HCT116 (cell line): Measurements from ENCODE around the gene OR5A2. TPM values are rescaled to one million over a fixed set of nuclear protein-coding genes. Genes with fewer than 3 reads are reported as not detected.

Source experiments
- ATAC-seq: fragments of 200-7000 bp; cut with Tn5 transposase; 2 replicates; pipeline ENCODE4 v1.9.1; 2020; ENCODE audit warnings: mild to moderate bottlenecking, moderate library complexity
- Bru-seq: library from RNA; stranded (reverse); fragments of 400-500 nt; gene quantifications from one replicate; lab custom pipeline; 2021; lab: Mats Ljungman, UMichigan
- BruChase-seq, 2 experiments: library from RNA; stranded (reverse); fragments of 400-500 nt; gene quantifications; one replicate each; lab custom pipeline; 2021; lab: Mats Ljungman, UMichigan
- BruUV-seq: library from RNA; stranded (reverse); fragments of 400-500 nt; replicated peaks from 2 replicates; lab custom pipeline; 2021; lab: Mats Ljungman, UMichigan
- CTCF ChIA-PET: fragments of 300-600 bp; sonication (Branson Sonifier 250); formaldehyde crosslinking; loops from one replicate; lab custom pipeline; 2021; ENCODE audit warnings: antibody characterized with exemption; lab: Charles Lee
- POLR2A ChIA-PET: fragments of 300-600, 350-600 bp; sonication (Branson Sonifier 250); formaldehyde crosslinking; loops from one replicate; lab custom pipeline; 2021; ENCODE audit warnings: antibody characterized with exemption; lab: Charles Lee
- RAD21 ChIA-PET, 2 experiments: fragments of 300-600 bp; sonication (Branson Sonifier 250); formaldehyde crosslinking; loops; one replicate each; lab custom pipeline; 2023; ENCODE audit warnings: low total read pairs in 2 of 2; ENCODE audit not compliant: uncharacterized antibody in 2 of 2, unreplicated experiment in 2 of 2, low non-redundant PET in 1 of 2; lab: Charles Lee
- DNase-seq: peaks from one replicate; pipeline ENCODE4 v3.0.0-alpha.2; 2010; ENCODE audit warnings: low read depth, low spot score
- H2AFZ ChIP-seq: fragments of 200-600 bp; shearing (Covaris generic), sonication (generic); 2 replicates; pipeline ENCODE4 v1.6.1; 2017; ENCODE audit warnings: low read depth, mixed run types, mixed read lengths, antibody characterized with exemption, low read length; ENCODE audit not compliant: poor library complexity, severe bottlenecking
- H3K27ac ChIP-seq: 2 replicates; pipeline ENCODE4 v1.5.1; 2012; ENCODE audit warnings: low read depth, low read length
- H3K27me3 ChIP-seq: fragments of 200-600 bp; sonication (generic); 2 replicates; pipeline ENCODE4 v1.6.1; 2016; ENCODE audit warnings: mixed run types, low read length, mixed read lengths; ENCODE audit not compliant: insufficient read depth
- H3K36me3 ChIP-seq, 2 experiments: fragments of 200-500 bp in 1 of 2; fragments of 200-600 bp in 1 of 2; sonication (Bioruptor generic) in 1 of 2; sonication (generic) in 1 of 2; 2 replicates each; pipeline versions ENCODE4 v1.5.1 to v1.6.1; 2014 to 2016; ENCODE audit warnings: low read length in 2 of 2, inconsistent platforms in 1 of 2, mixed read lengths in 1 of 2, mixed run types in 1 of 2; ENCODE audit not compliant: insufficient read depth in 2 of 2, control insufficient read depth in 1 of 2
- H3K4me1 ChIP-seq, 2 experiments: fragments of 200-600 bp in 1 of 2; sonication (generic) in 1 of 2; 2 replicates each; pipeline versions ENCODE4 v1.5.1 to v1.6.1; 2012 to 2017; ENCODE audit warnings: low read length in 2 of 2, inconsistent platforms in 1 of 2, mild to moderate bottlenecking in 1 of 2, mixed read lengths in 1 of 2, mixed run types in 1 of 2, moderate library complexity in 1 of 2; ENCODE audit not compliant: insufficient read depth in 2 of 2, control insufficient read depth in 1 of 2
- H3K4me2 ChIP-seq: fragments of 200-600 bp; sonication (generic); 2 replicates; pipeline ENCODE4 v1.6.1; 2017; ENCODE audit warnings: mixed run types, low read length, mixed read lengths
- H3K4me3 ChIP-seq, 2 experiments: fragments of 200-600 bp in 1 of 2; sonication (generic) in 1 of 2; replicated peaks in 1 of 2; 2 replicates each; pipeline ENCODE4 v1.5.1; 2011 to 2016; ENCODE audit warnings: low read length in 2 of 2, control low read depth in 1 of 2, low read depth in 1 of 2, mild to moderate bottlenecking in 1 of 2, mixed read lengths in 1 of 2, mixed run types in 1 of 2
- H3K79me2 ChIP-seq: fragments of 200-600 bp; sonication (generic); 2 replicates; pipeline ENCODE4 v1.6.1; 2017; ENCODE audit warnings: mild to moderate bottlenecking, mixed run types, low read length, moderate library complexity, mixed read lengths; ENCODE audit not compliant: insufficient read depth
- H3K9ac ChIP-seq: fragments of 200-600 bp; sonication (generic); 2 replicates; pipeline ENCODE4 v1.6.1; 2016; ENCODE audit warnings: low read length, mixed read lengths
- H3K9me2 ChIP-seq: fragments of 200-600 bp; sonication (generic), shearing (Covaris generic); 2 replicates; pipeline ENCODE4 v1.6.1; 2017; ENCODE audit warnings: mixed run types, mild to moderate bottlenecking, moderate library complexity; ENCODE audit not compliant: insufficient read depth
- H3K9me3 ChIP-seq, 2 experiments: fragments of 200-500 bp in 1 of 2; fragments of 200-600 bp in 1 of 2; sonication (Bioruptor generic) in 1 of 2; sonication (generic) in 1 of 2; 2 replicates each; pipeline ENCODE4 v1.6.1; 2014 to 2017; ENCODE audit warnings: low read length in 2 of 2, mixed read lengths in 2 of 2, inconsistent platforms in 1 of 2, low read depth in 1 of 2, mild to moderate bottlenecking in 1 of 2, mixed run types in 1 of 2, moderate library complexity in 1 of 2; ENCODE audit not compliant: control insufficient read depth in 1 of 2, insufficient read depth in 1 of 2
- H4K20me1 ChIP-seq: fragments of 200-600 bp; sonication (generic), shearing (Covaris generic); 2 replicates; pipeline ENCODE4 v1.6.1; 2017; ENCODE audit warnings: mixed run types, mild to moderate bottlenecking, moderate library complexity; ENCODE audit not compliant: insufficient read depth
- CBX3 ChIP-seq: IDR thresholded peaks from 2 replicates; pipeline ENCODE4 v1.6.1; 2012; ENCODE audit warnings: low read depth
- CEBPB ChIP-seq: IDR thresholded peaks from 2 replicates; pipeline ENCODE4 v1.6.1; 2012; ENCODE audit warnings: low read depth
- EGR1 ChIP-seq: IDR thresholded peaks from 2 replicates; pipeline ENCODE4 v1.6.1; 2012; ENCODE audit warnings: low read depth
- ELF1 ChIP-seq: IDR thresholded peaks from 2 replicates; pipeline ENCODE4 v1.6.1; 2012; ENCODE audit warnings: low read depth, borderline replicate concordance
- EZH2 ChIP-seq: fragments of 200-600 bp; sonication (generic); IDR thresholded peaks from 2 replicates; pipeline ENCODE4 v1.6.1; 2017; ENCODE audit warnings: antibody characterized with exemption, mixed run types
- EZH2phosphoT487 ChIP-seq: fragments of 200-600 bp; IDR thresholded peaks from 2 replicates; pipeline ENCODE4 v1.6.1; 2018; ENCODE audit warnings: antibody characterized with exemption, borderline replicate concordance
- FOSL1 ChIP-seq: IDR thresholded peaks from 2 replicates; pipeline ENCODE4 v1.6.1; 2012; ENCODE audit warnings: low read depth
- JUND ChIP-seq: IDR thresholded peaks from 2 replicates; pipeline ENCODE4 v1.6.1; 2012
- MAX ChIP-seq: IDR thresholded peaks from 2 replicates; pipeline ENCODE4 v1.6.1; 2012
- POLR2A ChIP-seq: IDR thresholded peaks from 2 replicates; pipeline ENCODE4 v1.7.0; 2011; ENCODE audit warnings: borderline replicate concordance; ENCODE audit not compliant: insufficient read depth, insufficient read length; ENCODE audit errors: extremely low read depth
- POLR2AphosphoS5 ChIP-seq: IDR thresholded peaks from 2 replicates; pipeline ENCODE4 v1.6.1; 2011; ENCODE audit warnings: mild to moderate bottlenecking, low read depth, low read length, moderate library complexity
- RAD21 ChIP-seq: IDR thresholded peaks from 2 replicates; pipeline ENCODE4 v1.6.1; 2012; ENCODE audit warnings: low read depth, mild to moderate bottlenecking
- SIN3A ChIP-seq: IDR thresholded peaks from 2 replicates; pipeline ENCODE4 v1.6.1; 2012; ENCODE audit warnings: low read depth
- SP1 ChIP-seq: IDR thresholded peaks from 2 replicates; pipeline ENCODE4 v1.6.1; 2012; ENCODE audit warnings: low read depth
- SRF ChIP-seq: IDR thresholded peaks from 2 replicates; pipeline ENCODE4 v1.6.1; 2012; ENCODE audit warnings: low read depth
- YY1 ChIP-seq: IDR thresholded peaks from 2 replicates; pipeline ENCODE4 v1.6.1; 2011; ENCODE audit warnings: low read length, low read depth, moderate library complexity, mild to moderate bottlenecking; ENCODE audit not compliant: insufficient replicate concordance; ENCODE audit errors: extremely low read depth
- ZFX ChIP-seq: fragments of 450-650 bp; IDR thresholded peaks from 2 replicates; pipeline ENCODE4 v1.6.1; 2017
- intact Hi-C: fragments of 100-400 bp; cut with micrococcal nuclease; formaldehyde crosslinking; loops from 2 replicates; pipeline ENCODE4 v1.10.0; 2022
- long read RNA-seq: library from polyadenylated mRNA; unstranded; transcript quantifications from one replicate; pipeline ENCODE4 v2.0.0, GENCODE V29; 2021; ENCODE audit not compliant: unreplicated experiment
- polyA plus RNA-seq: library from polyadenylated mRNA; unstranded; fragments of >200 nt; gene quantifications from 2 replicates; pipeline ENCODE4 v1.2.1, GENCODE V29; 2012; ENCODE audit warnings: missing spikeins
- total RNA-seq: library from RNA; stranded (reverse); gene quantifications from one replicate; pipeline ENCODE4 v1.2.1, GENCODE V29; 2021; ENCODE audit not compliant: unreplicated experiment
- TF ChIP-seq, protein P1 (sequence below): IDR thresholded peaks from 2 replicates; pipeline ENCODE4 v1.6.1; 2012; ENCODE audit warnings: low read depth

Gene OR5A2, protein sequence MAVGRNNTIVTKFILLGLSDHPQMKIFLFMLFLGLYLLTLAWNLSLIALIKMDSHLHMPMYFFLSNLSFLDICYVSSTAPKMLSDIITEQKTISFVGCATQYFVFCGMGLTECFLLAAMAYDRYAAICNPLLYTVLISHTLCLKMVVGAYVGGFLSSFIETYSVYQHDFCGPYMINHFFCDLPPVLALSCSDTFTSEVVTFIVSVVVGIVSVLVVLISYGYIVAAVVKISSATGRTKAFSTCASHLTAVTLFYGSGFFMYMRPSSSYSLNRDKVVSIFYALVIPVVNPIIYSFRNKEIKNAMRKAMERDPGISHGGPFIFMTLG
- not detected for total RNA-seq
- not detected in 2 replicates for polyA plus RNA-seq
- Bru-seq, nascent RNA = not detected
- not detected for BruChase-seq, experiment 1, labeled RNA remaining after a 6-hour chase
- not detected for BruChase-seq, experiment 2, labeled RNA remaining after a 2-hour chase
- long read RNA-seq = 0 reads

DNA sequence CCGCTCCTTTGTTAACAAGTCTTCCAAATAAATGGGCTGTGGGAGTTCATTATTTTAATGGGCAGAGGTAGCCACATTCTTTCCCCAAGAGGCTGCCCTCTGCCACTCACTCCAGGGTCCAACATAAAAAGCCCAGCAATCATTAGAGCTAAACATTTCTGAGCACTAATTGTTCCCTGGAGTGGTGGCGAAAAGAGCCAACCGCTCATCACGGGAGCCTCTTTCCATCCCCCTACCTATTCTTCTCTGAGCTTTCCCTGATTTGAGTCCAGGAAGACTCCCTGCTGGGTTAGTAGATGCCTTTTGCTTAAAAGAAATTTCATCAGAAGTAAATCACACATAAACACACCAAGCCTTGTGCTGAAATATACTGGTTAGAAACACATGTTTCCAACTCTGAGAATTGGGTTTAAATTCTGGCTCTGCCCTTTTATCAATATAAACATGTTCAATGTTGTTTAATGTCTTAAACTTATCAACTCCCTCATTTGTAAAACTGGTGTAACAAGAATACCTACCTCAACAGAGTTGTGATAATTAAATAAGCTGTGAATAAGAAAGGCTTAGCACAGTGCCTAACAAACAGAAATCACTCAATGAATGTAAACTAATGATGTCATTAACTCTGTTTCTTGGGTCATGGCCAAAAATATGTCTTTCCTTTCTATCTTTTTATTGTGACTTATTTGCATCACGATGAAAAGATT lies at the start of gene OR5A2:
OR5A2 (minus strand) TSS at position 53 of the 707 bp plus-strand sequence. CDS start 3,460 bp downstream, outside the sequence.
- DNase-seq (no peak), ATAC-seq (no peak)
- H3K9ac ChIP-seq = no peak within 1 kb of the TSS
- no TSS peak for BruUV-seq
- intact Hi-C loops = no loop called here
- CTCF ChIA-PET = no interaction called here
- H3K27ac ChIP-seq = no peak within 1 kb of the TSS
- no peaks in the 10 kb centered on the region for H3K36me3 ChIP-seq
- no peaks in the 10 kb centered on the region for H3K4me1 ChIP-seq
- no peaks in the 10 kb centered on the region for H3K27me3 ChIP-seq
- H2AFZ ChIP-seq = no peak within 1 kb of the TSS
- H3K9me3 ChIP-seq = no peaks in the 10 kb centered on the region
- TF ChIP-seq SRF = no peak
- TF ChIP-seq ELF1 = no peak
- no peak for TF ChIP-seq RAD21
- TF ChIP-seq POLR2AphosphoS5 = no peak
- no peak for TF ChIP-seq CBX3
- no peak for TF ChIP-seq JUND
- no peak for TF ChIP-seq SP1
- TF ChIP-seq, all 23 proteins: peak for 0
- H3K4me2 ChIP-seq = no peak within 1 kb of the TSS
- no peak within 1 kb of the TSS for H3K4me3 ChIP-seq
- H4K20me1 ChIP-seq = no peaks in the 10 kb centered on the region
- no peaks in the 10 kb centered on the region for H3K9me2 ChIP-seq
- ChIA-PET RAD21 (no interaction called here), POLR2A (no interaction called here)
- H3K79me2 ChIP-seq = no peaks in the 10 kb centered on the region

- Histone ChIP-seq H3K4me1 (no peaks in the 10 kb centered on the region), H3K27ac (no peak overlapping the region), H3K36me3 (no peaks in the 10 kb centered on the region), H3K9me3 (no peaks in the 10 kb centered on the region), H3K4me3 (no peak overlapping the region), H3K9me2 (no peaks in the 10 kb centered on the region), H4K20me1 (no peaks in the 10 kb centered on the region), H3K27me3 (no peaks in the 10 kb centered on the region), H3K9ac (no peak overlapping the region), H3K4me2 (no peak overlapping the region), H2AFZ (no peak overlapping the region), H3K79me2 (no peaks in the 10 kb centered on the region)
- POLR2A ChIA-PET = no interaction called here
- ATAC-seq (no peak), DNase-seq (no peak)
- RAD21 ChIA-PET = no interaction called here
- CTCF ChIA-PET = no interaction called here
- intact Hi-C loops = no loop called here
- no TSS peak for BruUV-seq
- TF ChIP-seq EZH2phosphoT487 (no peak), CEBPB (no peak), SIN3A (no peak), JUND (no peak), YY1 (no peak), SP1 (no peak), RAD21 (no peak), EGR1 (no peak), FOSL1 (no peak), EZH2 (no peak), MAX (no peak), ZFX (no peak), POLR2A (no peak)
- TF ChIP-seq, protein P1, sequence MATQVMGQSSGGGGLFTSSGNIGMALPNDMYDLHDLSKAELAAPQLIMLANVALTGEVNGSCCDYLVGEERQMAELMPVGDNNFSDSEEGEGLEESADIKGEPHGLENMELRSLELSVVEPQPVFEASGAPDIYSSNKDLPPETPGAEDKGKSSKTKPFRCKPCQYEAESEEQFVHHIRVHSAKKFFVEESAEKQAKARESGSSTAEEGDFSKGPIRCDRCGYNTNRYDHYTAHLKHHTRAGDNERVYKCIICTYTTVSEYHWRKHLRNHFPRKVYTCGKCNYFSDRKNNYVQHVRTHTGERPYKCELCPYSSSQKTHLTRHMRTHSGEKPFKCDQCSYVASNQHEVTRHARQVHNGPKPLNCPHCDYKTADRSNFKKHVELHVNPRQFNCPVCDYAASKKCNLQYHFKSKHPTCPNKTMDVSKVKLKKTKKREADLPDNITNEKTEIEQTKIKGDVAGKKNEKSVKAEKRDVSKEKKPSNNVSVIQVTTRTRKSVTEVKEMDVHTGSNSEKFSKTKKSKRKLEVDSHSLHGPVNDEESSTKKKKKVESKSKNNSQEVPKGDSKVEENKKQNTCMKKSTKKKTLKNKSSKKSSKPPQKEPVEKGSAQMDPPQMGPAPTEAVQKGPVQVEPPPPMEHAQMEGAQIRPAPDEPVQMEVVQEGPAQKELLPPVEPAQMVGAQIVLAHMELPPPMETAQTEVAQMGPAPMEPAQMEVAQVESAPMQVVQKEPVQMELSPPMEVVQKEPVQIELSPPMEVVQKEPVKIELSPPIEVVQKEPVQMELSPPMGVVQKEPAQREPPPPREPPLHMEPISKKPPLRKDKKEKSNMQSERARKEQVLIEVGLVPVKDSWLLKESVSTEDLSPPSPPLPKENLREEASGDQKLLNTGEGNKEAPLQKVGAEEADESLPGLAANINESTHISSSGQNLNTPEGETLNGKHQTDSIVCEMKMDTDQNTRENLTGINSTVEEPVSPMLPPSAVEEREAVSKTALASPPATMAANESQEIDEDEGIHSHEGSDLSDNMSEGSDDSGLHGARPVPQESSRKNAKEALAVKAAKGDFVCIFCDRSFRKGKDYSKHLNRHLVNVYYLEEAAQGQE = no peak
Observed at GRCh38 chr11:59475176-59475575, 49.0 kb upstream of the OR5A2 start.
